Stimulated activated CD8-positive, alpha-beta memory T cell treated with anti-CD3 and anti-CD28 coated beads, Interleukin-15, amount 100 ng/mL, for 4 hours (primary cell): Measurements from ENCODE around the gene CD83.

Experiments
- DNase-seq, 2 donors: peaks; one replicate each; pipeline ENCODE4 v3.0.0-alpha.2; 2020; ENCODE audit warnings: low read depth in 2 of 2

Gene CD83

DNA sequence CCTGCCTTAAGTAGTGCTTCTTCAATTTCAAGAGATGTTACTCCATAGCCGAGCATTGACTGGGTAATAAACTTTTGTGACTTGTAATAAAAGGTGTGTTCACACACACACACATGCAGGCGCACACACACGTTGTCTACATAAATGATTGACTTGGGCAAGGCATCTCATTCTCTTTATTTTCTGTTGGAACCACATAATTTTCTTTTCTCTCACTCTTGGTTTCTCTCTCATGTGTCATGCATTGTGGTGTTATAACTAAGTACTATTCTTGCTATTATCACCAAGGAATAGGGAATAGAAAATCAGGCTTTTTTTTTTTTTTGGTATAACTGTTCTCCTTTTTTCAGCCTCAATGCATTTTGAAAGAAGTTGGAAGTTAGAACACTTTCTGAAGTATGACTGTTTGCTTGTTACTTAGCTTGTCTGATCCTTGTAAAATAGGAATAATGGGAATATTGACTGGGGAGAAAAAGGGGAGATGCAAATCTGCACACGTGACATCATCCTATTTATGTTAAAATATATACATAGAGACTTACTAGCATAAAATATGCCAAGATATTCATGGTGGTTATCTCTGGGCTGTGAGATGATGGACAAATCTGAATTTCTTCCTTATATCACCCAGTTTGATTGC is 26.1 kb upstream of the CD83 start:
- DNase-seq, result no peak

DNA sequence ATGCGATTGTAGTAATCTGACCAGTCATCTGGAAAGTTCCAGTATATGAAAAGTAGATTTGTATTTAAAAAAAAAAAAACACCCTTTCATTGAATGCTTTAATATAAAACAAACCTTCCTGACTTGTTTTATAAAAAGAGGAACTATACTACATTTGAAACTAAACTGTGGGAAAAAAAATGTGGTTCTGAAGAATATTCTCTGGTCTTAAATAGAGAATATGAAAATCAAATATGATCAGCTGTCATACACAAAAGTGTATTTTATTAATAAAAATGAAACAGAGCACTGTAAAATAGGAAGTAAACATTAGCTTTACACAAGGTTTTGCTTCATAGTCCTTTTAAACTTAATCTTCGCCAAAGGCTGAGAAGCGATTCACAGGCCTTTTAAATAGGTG is 25.3 kb upstream of the CD83 start:
- DNase-seq, result no peak

GRCh38 chr6:14092838-14093789 is 24.5 kb upstream of the CD83 start:
- DNase-seq, result no peak

GRCh38 chr6:14094721-14095120 is 22.9 kb upstream of the CD83 start:
- no peak for DNase-seq

- no peak for DNase-seq
These were observed 22.1 kb upstream of the CD83 start for GRCh38 chr6:14095437-14095836.

GRCh38 chr6:14100138-14100537 is 17.4 kb upstream of the CD83 start:
- no peak for DNase-seq

DNA sequence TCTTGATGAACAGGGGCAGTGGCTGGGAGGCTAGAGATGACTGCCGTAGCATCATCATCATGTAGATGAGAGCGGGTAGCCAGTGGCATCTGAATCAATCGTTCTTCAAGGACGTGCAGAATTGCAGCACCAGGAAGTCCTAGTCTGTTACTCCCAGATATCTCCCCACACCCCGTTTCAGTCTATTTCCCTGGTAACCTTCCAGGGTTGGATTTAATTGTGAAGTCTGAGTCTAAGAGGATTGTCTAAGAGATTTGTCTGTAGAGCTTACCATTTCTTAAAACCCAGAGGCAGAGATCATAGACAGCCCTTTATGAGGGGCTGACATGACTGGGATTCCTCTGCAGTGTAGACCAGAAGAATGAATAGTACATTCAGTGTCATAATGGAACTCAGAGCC is 16.6 kb upstream of the CD83 start:
- no peak for DNase-seq

DNA sequence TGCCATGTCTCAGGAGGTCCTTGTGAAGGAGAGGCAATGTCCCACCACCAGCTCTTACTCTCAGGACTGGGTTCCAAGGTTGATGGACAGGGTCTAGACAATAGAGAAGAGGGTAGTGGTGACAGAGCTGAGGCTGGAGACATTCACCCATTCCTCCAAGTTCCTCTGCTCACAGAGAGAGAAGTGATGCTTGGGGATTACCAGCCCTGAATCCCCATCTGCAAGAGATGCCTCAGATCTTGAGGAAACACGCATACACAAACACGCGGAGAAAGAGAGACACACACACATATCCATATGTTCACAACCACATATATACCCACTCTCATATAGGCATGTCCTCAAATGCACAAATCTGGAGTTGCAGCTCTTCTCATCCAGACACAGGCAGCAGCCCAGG is 15.2 kb upstream of the CD83 start:
- DNase-seq, result no peak

GRCh38 chr6:14105547-14105946 is 12.0 kb upstream of the CD83 start:
- no peak for DNase-seq

DNA sequence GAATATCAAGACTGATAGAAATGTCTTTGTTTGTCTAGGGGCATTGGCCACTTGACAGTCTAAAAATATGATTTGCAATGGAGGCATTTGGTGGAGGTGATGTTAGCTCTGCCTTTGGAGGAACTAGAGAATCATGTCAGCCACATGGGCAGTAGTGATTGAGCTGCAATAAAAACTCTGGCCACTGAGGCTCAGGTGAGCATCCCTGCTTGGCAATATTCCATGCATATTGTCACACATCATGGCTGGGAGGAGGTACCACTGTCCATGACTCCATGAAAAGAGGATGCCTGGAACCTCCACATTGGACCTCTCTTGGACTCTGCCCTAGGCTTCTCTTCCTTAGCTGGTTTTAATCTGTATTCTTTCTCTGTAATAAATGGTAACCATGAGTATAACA is 10.6 kb upstream of the CD83 start:
- no peak for DNase-seq

- no peak for DNase-seq
These were observed 9.7 kb upstream of the CD83 start for GRCh38 chr6:14107711-14108494.

DNA sequence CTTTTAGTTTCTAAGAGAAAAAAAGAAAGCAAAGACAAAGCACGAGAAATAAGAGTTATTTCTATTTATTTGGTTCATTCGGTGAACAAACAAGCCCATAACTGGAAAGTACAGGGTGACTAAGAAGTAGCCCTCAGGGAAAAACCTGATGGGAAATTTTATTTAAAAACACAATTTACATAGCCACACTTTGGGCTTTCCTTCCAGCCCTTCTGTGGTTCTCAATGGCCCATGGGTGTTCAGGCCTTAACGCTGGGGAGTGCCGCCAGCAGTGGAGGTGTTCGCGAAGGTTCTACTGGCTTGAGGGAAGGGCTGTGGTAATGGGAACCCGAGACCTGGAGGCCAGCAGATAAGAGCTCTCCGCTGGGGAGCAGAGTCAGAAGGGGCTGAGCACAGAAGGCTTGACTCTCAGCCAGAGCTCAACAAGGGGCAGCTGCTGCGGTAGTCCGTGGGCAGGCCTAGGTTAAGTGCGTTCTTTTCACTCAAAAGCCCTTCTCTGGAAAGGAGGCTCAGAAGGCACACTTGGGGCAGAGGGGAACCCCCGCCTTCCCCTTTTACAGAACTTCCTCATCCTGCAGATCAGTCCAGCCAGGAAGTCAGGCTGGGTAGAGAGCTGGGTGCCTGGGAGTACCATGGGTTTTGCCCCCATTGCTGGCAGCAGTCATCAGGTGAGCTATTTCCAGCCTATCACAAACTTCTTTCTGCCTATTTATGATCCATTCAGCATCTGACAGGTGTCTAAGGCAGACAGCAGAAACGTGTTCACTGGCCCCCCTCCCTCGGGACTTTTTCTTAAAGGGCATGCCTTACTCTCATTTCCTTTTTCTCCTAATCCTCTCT is 8.8 kb upstream of the CD83 start:
- no peak for DNase-seq

DNA sequence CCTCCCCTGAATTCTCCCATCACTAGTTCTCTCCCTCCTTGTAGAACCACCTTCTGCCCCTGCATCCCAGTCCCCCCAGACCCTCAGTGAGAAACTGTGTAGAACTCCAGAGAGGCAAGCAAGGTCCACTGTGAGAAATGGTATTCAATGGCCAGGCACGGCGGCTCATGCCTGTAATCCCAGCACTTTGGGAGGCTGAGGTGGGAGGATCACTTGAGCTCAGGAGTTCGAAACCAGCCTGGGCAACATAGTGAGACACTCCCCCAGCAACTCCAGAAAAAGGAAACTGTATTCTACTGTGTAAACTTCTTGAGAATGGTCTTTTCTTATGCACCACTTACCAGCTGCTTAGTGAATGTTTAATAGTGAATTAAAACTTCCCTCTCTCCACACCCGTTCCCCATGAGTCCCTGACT is 8.2 kb upstream of the CD83 start:
- no peak for DNase-seq

DNA sequence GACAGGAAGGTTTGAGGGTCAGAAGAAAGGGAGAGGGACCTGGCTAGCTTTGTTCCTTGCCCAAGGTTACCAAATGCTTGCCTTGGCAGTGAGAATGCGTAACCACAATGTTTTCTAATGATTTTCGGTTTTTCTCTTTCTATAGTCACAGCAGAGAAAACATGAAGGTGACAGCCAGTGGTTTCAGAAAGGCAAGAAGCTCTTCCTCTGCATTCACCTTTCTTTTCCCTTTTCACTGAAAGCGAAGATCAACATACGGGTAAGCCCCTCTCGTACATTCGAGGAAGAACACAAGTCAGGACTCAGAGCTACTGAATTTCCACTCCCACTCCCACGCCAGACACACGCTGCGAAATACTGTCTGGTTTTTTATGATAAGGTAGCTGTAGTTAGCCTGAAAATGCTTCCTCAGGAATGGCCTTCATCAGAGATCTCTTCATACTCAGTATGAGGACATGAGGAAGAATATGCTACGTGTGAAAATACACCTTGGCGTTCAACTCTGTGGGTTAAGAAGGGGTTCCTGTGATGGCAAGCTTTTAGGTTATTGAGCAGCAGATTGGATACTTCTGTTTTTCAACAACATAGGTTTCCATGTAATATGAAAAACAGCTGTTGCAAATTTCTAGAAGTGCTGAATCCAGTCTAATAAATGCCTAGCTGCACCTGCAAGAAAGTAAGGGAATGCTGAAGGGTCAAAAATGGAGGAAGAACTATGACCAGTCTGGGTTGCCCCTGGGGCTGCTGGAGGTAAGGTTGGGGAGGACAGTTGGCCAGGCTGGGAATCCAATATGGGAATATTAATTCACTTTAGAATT is 7.4 kb upstream of the CD83 start:
- DNase-seq, result no peak

DNA sequence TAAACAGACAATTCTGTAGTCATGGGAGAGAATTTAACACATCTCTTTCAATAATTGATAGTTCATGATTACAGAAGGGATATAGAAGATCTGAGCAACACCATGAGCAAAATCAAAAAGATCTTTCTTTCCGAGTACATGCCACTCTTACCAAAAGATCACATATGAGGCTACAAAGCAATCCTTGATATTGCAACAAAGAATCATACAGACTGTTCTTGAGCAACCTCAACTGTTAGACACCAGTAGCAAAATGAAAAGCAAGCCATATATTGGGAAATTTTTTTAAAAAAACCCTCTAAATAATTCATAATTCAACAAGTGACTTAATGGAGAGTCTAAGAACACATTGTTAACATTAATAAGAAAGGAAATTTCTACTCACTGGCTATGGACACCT is 3.6 kb upstream of the CD83 start:
- DNase-seq, result no peak

- DNase-seq, result no peak
These were observed 493 bp downstream of the CD83 start for GRCh38 chr6:14118091-14118439.

DNA sequence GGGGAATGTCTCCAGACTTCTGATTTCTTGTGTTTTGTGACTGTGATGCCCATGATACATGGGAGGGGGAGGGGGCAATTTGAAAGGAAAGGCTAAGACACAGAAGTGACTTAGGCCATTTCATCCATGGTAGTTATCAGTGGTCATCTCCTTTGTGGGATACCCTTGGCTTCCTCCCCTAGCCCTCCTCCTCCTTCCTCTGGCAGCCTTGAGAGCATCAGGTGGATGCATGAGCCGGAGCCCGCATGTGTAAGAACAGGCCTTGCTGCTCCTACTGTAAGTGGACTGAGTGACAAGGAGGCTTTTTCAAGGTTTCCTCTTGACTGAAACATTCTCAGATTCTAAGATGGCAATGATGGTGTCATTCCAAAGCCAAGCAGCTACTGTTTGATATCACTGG is 874 bp downstream of the CD83 start:
- DNase-seq, result no peak

DNA sequence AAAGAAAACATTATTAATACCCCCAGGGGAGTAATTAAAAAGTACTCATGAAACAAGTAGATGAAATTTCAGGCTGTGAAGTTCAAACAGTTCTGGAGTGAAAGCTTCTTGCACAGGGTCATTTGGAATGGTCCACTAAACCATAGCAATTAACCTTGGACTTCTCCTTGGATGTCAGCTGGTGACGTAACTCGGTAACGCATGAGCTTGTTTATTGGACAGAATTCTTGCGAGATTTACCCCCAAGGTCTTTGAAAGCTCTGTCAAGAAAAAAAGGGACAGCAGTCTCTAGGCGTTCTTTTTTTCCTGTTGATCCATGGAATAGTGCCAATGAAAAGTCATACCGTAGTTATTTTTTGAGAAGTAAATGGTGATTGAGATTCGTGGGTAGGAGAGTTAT is 2.2 kb downstream of the CD83 start:
- DNase-seq, result no peak

GRCh38 chr6:14120546-14120945 is 3.0 kb downstream of the CD83 start:
- no peak for DNase-seq

DNA sequence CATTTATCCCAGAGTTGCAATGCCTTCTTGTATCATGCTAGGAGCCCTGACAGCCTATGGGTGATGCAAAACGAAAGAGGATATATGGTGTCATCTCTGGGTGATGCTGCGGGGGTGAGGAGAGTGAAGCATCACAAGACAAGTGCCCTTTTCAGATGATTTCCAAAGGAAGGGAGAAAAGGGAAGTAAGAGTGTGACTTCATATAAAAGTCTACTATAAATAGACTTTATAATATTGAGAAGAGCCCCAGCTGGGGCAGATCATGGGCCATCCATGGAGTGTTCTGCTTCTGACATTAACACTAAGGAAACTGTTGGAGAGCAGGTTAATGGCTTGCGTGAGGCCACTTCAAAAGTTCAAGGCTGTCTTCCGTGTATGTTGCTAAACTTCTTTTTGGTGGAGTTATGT is 4.4 kb downstream of the CD83 start:
- no peak for DNase-seq
